HG02588 (cell line): Measurements from ENCODE around the gene UCN2.

Experiments
- ATAC-seq: cut with Tn5 transposase; IDR thresholded peaks from one replicate; pipeline ENCODE4 v1.9.1; 2021; ENCODE audit warnings: mild to moderate bottlenecking, moderate library complexity; ENCODE audit not compliant: unreplicated experiment

The UCN2 gene

GRCh38 chr3:48591886-48592518 lies 28.4 kb upstream of the UCN2 start:
- ATAC-seq: no peak

- no peak for ATAC-seq
These were observed 27.9 kb upstream of the UCN2 start for GRCh38 chr3:48591436-48591835.

- ATAC-seq: no peak
These were observed 24.6 kb upstream of the UCN2 start for GRCh38 chr3:48588230-48588629.

GRCh38 chr3:48587686-48588085 lies 24.1 kb upstream of the UCN2 start:
- no peak for ATAC-seq

- no peak for ATAC-seq
These were observed 21.8 kb upstream of the UCN2 start for GRCh38 chr3:48585411-48585810.

GRCh38 chr3:48584836-48585235 lies 21.3 kb upstream of the UCN2 start:
- no peak for ATAC-seq

GRCh38 chr3:48581621-48582481 lies 18.3 kb upstream of the UCN2 start:
- no peak for ATAC-seq

GRCh38 chr3:48576647-48577046 lies 13.1 kb upstream of the UCN2 start:
- no peak for ATAC-seq

- ATAC-seq: no peak
These were observed 11.8 kb upstream of the UCN2 start for GRCh38 chr3:48575366-48575765.

GRCh38 chr3:48573973-48574585 lies 10.5 kb upstream of the UCN2 start:
- ATAC-seq: no peak

GRCh38 chr3:48572517-48572916 lies 8.9 kb upstream of the UCN2 start:
- no peak for ATAC-seq

- ATAC-seq: no peak
These were observed 8.4 kb upstream of the UCN2 start for GRCh38 chr3:48571938-48572337.

- ATAC-seq: no peak
These were observed 6.3 kb upstream of the UCN2 start for GRCh38 chr3:48569808-48570450.

- no peak for ATAC-seq
These were observed 5.8 kb upstream of the UCN2 start for GRCh38 chr3:48569400-48569799.

GRCh38 chr3:48568476-48568875 lies 4.9 kb upstream of the UCN2 start:
- no peak for ATAC-seq

- no peak for ATAC-seq
These were observed 3.9 kb upstream of the UCN2 start for GRCh38 chr3:48567500-48567899.

- no peak for ATAC-seq
These were observed 3.5 kb upstream of the UCN2 start for GRCh38 chr3:48567090-48567489.

GRCh38 chr3:48566401-48566760 lies 2.8 kb upstream of the UCN2 start:
- no peak for ATAC-seq

GRCh38 chr3:48565591-48566400 lies 2.2 kb upstream of the UCN2 start:
- ATAC-seq: no peak

- no peak for ATAC-seq
These were observed 1.6 kb upstream of the UCN2 start for GRCh38 chr3:48565186-48565585.

GRCh38 chr3:48564667-48565066 lies 1.1 kb upstream of the UCN2 start:
- ATAC-seq: no peak
